Karpas-422 (cell line): ENCODE measurements around the gene SPNS2. TPM values are rescaled to one million over a fixed set of nuclear protein-coding genes. Genes with fewer than 3 reads are reported as not detected.

ENCODE experiments used
- DNase-seq: peaks from one replicate; pipeline ENCODE4 v3.0.0-alpha.2; 2015
- H2AFZ ChIP-seq: fragments of 200-600 bp; sonication (generic); 2 replicates; pipeline ENCODE4 v1.6.1; 2014; ENCODE audit warnings: antibody characterized with exemption, low read length, mixed read lengths
- H3K27ac ChIP-seq: fragments of 200-600 bp; sonication (generic); 2 replicates; pipeline ENCODE4 v1.5.1; 2014; ENCODE audit warnings: mild to moderate bottlenecking, low read length, moderate library complexity
- H3K27me3 ChIP-seq: fragments of 200-600 bp; sonication (generic); 2 replicates; pipeline ENCODE4 v1.6.1; 2014; ENCODE audit warnings: low read length, mixed read lengths
- H3K36me3 ChIP-seq: fragments of 200-600 bp; sonication (generic); 2 replicates; pipeline ENCODE4 v1.6.1; 2014; ENCODE audit warnings: low read length, mixed read lengths; ENCODE audit not compliant: insufficient read depth
- H3K4me1 ChIP-seq: fragments of 200-600 bp; sonication (generic); 2 replicates; pipeline ENCODE4 v1.6.1; 2014; ENCODE audit warnings: mild to moderate bottlenecking, low read length, mixed read lengths
- H3K4me2 ChIP-seq: fragments of 200-600 bp; sonication (generic); 2 replicates; pipeline ENCODE4 v1.6.1; 2014; ENCODE audit warnings: low read length, low read depth, mild to moderate bottlenecking; ENCODE audit not compliant: poor library complexity, severe bottlenecking
- H3K4me3 ChIP-seq: fragments of 200-600 bp; sonication (generic); 2 replicates; pipeline ENCODE4 v1.5.1; 2014; ENCODE audit warnings: mild to moderate bottlenecking, antibody characterized with exemption, low read length, mixed read lengths
- H3K79me2 ChIP-seq: fragments of 200-600 bp; sonication (generic); 2 replicates; pipeline ENCODE4 v1.6.1; 2014; ENCODE audit warnings: mild to moderate bottlenecking, low read length, mixed read lengths
- H3K9ac ChIP-seq: fragments of 200-600 bp; sonication (generic); 2 replicates; pipeline ENCODE4 v1.6.0; 2014; ENCODE audit warnings: low read length
- H3K9me2 ChIP-seq: fragments of 200-600 bp; sonication (generic), shearing (Covaris generic); replicated peaks from 2 replicates; pipeline ENCODE4 v1.6.0; 2014; ENCODE audit warnings: mild to moderate bottlenecking, low read length, moderate library complexity; ENCODE audit not compliant: insufficient read depth
- H3K9me3 ChIP-seq: fragments of 300-700, 200-600 bp; sonication (generic); 2 replicates; pipeline ENCODE4 v1.6.1; 2014; ENCODE audit warnings: low read length, mixed read lengths
- H4K20me1 ChIP-seq: fragments of 200-600 bp; sonication (generic); 2 replicates; pipeline ENCODE4 v1.6.1; 2014; ENCODE audit warnings: mild to moderate bottlenecking, antibody characterized with exemption, low read length, low read depth; ENCODE audit not compliant: insufficient read depth
- total RNA-seq: library from RNA; depleted of rRNA; stranded (reverse); fragments of >200 nt; shearing (Covaris generic); gene quantifications from 2 replicates; pipeline ENCODE4 v1.2.3, GENCODE V29; 2014; ENCODE audit warnings: low replicate concordance

SPNS2 gene
- total RNA-seq, 1 experiment from 2014 or later = not detected

DNA sequence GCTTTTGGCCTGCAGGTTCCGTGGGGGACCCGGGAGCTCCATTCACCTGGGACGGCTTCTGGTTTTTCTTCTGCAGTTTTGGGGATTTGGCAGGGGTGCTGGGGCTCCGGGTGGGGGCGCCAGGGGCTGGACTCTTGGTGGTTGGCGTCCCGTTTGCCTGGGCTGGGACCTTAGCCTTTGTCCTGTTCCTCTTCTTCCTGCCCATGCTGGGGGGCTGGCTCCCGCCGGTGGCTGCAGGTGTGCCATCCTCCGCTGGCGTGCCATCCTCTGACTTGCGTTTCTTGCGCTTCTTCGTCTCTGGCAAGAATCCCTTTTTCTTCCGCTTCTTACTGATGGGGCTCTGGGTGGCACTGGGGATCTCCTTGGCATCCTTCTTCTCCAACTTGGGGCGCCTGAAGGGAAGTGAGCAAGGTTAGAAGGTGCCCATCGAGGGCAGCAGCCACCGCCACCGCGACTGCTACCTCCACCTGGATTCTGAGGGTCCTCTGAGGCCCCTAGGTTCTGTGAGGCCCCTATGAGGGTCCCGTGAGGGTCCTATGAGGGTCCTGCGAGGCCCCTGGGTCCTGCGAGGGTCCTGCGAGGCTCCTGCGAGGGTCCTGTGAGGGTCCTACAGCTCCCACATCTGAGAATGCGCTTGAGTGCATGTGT lies 41.0 kb downstream of the SPNS2 start:
- Histone ChIP-seq H4K20me1 (peaks cover 26% of the 10 kb centered on the region; the same call in 1 of the 2 replicates), H3K4me2 (no peak overlapping the region), H3K27ac (no peak overlapping the region), H3K36me3 (peaks cover 12% of the 10 kb centered on the region; the same call in 1 of the 2 replicates), H3K79me2 (no peaks in the 10 kb centered on the region), H3K9me2 (no peaks in the 10 kb centered on the region), H3K4me1 (no peaks in the 10 kb centered on the region), H3K4me3 (no peak overlapping the region), H2AFZ (no peak overlapping the region), H3K9me3 (no peaks in the 10 kb centered on the region), H3K9ac (no peak overlapping the region), H3K27me3 (no peaks in the 10 kb centered on the region)
- DNase-seq = no peak

DNA sequence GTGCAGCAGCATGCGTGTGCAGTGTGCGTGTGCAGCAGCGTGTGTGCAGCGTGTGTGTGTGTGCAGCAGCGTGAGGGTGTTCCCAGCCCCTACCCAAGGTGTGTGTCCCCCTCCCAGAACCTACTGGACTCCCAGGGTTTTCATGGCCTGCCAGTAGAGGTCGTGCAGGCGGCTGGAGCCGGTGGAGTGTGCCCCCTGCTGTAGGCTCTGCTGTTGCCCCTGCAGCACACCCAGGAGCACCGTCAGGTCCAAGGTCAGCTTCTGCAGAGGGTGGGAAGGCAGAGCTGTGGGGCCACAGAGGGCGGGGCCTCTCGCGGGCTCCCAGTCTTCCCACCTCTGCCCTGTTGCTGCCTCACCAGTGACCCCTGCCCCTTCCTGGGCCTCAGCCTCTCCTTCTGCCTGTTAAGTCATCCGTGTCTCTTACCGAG lies 41.6 kb downstream of the SPNS2 start:
- Histone ChIP-seq H3K9me2 (no peaks in the 10 kb centered on the region), H3K27ac (no peak overlapping the region), H3K9me3 (no peaks in the 10 kb centered on the region), H3K4me3 (no peak overlapping the region), H3K79me2 (no peaks in the 10 kb centered on the region), H3K36me3 (peaks cover 12% of the 10 kb centered on the region; the same call in 1 of the 2 replicates), H3K4me1 (no peaks in the 10 kb centered on the region), H3K9ac (no peak overlapping the region), H3K4me2 (no peak overlapping the region), H3K27me3 (no peaks in the 10 kb centered on the region), H4K20me1 (peaks cover 26% of the 10 kb centered on the region; the same call in 1 of the 2 replicates), H2AFZ (no peak overlapping the region)
- peak; percentile 63 for DNase-seq

DNA sequence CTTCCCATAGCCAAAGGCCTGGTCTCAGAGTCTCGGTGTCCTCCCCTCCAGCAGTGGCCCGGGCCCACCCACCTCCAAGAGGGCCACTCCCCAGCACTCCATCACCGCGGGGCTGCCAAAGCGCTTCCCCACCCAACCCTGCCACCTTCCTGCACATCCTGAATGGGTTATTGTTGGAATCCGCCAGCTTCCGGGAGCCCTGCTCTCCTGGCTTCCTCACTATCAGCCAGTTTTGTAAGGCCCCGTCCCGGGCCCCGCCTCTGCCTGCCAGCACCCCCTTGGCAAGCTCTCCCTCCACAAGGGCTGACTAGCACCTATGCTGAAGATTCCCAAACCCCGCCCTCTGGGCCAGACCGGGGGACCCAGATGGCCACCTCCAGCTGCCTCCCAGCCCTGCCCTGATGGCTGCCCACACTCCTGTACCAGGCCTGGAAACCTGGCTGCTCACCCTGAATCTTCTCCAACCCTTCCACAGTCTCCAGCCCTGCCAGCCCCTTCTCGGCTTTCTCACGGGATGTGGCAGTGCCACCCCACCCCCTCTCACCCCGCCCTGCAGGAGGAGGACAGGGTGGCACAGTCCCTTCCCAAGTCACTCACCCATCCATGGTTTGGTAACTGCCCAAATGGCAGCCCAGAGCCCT lies 42.1 kb downstream of the SPNS2 start:
- H3K36me3 ChIP-seq = peaks cover 12% of the 10 kb centered on the region
- H3K79me2 ChIP-seq = no peaks in the 10 kb centered on the region
- peaks cover 26% of the 10 kb centered on the region; the same call in 1 of the 2 replicates for H4K20me1 ChIP-seq
- H2AFZ ChIP-seq = no peak overlapping the region
- no peak overlapping the region for H3K9ac ChIP-seq
- no peak overlapping the region for H3K4me2 ChIP-seq
- H3K27ac ChIP-seq = no peak overlapping the region
- no peaks in the 10 kb centered on the region for H3K9me3 ChIP-seq
- H3K4me1 ChIP-seq = no peaks in the 10 kb centered on the region
- no peaks in the 10 kb centered on the region for H3K27me3 ChIP-seq
- H3K4me3 ChIP-seq = no peak overlapping the region
- DNase-seq = no peak
- no peaks in the 10 kb centered on the region for H3K9me2 ChIP-seq

DNA sequence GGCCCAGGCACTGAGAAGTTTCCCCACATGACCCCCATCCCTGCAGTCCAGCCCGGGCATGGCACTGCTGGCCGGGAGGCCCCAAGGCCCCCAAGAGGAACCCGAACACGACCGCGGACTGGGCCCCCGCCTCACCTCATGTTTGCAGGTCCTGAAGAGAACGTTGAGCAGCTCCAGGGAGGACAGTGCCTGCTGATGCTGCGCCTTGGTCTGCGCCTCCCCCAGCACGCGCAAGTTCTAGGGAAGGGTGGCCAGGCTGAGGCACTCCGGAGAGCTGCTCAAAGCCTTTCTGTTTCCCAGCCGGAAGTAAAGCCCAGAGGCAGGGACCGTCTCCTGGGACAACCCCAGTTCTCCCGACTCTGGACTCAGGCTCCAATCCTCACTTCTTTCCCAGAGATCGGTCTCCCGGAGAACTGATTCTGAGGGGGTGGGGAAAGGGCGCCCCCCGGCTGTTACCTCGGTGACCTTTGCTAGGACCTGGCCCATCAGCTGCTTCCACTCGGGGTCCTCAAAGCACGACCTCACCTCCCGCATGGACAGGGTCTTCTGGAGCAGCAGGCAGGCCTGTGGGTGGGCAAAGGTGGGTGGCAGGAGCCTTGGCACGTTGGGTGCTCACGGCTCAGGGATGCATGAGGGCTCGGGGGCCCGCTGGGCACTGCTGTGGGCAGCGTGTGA lies 42.8 kb downstream of the SPNS2 start:
- Histone ChIP-seq H3K9ac (no peak overlapping the region), H3K4me3 (no peak overlapping the region), H3K4me1 (no peaks in the 10 kb centered on the region), H3K9me2 (no peaks in the 10 kb centered on the region), H3K4me2 (no peak overlapping the region), H2AFZ (no peak overlapping the region), H3K27me3 (no peaks in the 10 kb centered on the region), H3K79me2 (no peaks in the 10 kb centered on the region), H4K20me1 (peaks cover 28% of the 10 kb centered on the region; the same call in 1 of the 2 replicates), H3K36me3 (peaks cover 12% of the 10 kb centered on the region), H3K27ac (no peak overlapping the region), H3K9me3 (no peaks in the 10 kb centered on the region)
- no peak for DNase-seq

DNA sequence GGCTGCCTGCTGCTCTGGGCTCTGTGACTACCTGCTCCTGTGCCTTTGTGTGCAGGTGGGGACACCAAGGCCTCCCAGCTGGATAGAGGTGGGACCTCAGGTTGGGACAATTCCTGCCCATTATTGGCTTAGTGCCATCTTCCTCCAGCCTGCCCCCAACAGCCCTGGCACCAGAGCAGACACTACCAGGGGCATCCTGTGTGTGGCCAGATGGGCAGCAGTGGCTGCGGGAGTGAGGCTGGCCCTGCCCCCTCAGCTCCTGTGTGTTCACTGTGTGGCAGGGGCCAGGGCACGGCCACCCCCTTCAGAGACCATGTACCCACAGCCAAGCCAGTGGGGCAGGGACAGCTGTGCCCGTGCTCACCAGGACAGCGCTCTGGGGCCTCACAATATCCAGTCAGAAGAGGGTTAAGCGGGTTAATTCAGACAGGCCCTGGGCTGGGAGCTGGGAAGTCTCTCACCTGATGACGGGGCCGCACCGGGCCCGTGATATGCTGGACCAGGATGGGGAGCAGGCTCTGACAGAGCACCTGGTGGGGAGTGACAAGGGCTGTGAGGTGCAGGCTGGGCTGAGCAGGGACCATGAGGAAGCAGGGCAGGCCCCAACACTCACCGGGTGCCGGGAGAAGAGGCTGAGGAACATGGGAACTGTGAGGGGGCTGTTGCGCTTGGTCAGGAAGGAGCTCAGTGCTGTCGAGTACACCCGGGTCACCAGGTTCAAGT lies 43.5 kb downstream of the SPNS2 start:
- no peak for DNase-seq
- no peak overlapping the region for H3K9ac ChIP-seq
- H3K79me2 ChIP-seq = no peaks in the 10 kb centered on the region
- no peaks in the 10 kb centered on the region for H3K27me3 ChIP-seq
- peaks cover 25% of the 10 kb centered on the region; the same call in 1 of the 2 replicates for H4K20me1 ChIP-seq
- no peak overlapping the region for H3K4me3 ChIP-seq
- H3K27ac ChIP-seq = no peak overlapping the region
- H3K9me3 ChIP-seq = no peaks in the 10 kb centered on the region
- H3K36me3 ChIP-seq = peaks cover 13% of the 10 kb centered on the region
- no peaks in the 10 kb centered on the region for H3K9me2 ChIP-seq
- H3K4me1 ChIP-seq = no peaks in the 10 kb centered on the region
- no peak overlapping the region for H2AFZ ChIP-seq
- H3K4me2 ChIP-seq = no peak overlapping the region

DNA sequence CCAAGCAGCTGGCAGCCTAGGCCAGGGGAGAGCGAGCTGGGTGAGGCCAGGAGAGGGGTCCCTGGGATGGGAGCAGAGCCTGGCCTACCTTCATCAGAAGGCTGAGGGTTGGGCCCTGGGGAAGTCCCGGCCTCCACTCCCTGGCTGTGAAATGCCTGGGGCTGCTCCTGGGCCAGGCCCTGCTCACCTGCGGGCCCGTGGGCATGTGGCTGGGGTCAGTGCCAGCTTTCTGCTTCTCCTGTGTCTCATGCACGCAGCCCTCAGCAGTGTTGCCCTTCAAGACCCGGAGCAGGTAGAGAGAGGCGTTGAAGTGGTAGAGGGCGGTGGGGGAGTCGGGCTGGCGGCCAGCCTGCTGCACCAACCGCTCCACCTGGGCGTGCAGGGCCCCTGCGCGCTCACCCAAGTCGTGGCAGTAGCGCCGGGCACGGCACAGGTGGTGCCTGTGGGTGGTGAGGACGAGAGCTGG lies 44.1 kb downstream of the SPNS2 start:
- H3K9me3 ChIP-seq = no peaks in the 10 kb centered on the region
- H2AFZ ChIP-seq = no peak overlapping the region
- DNase-seq = no peak
- no peak overlapping the region for H3K27ac ChIP-seq
- no peaks in the 10 kb centered on the region for H3K79me2 ChIP-seq
- H3K4me1 ChIP-seq = no peaks in the 10 kb centered on the region
- H3K9me2 ChIP-seq = no peaks in the 10 kb centered on the region
- H3K4me3 ChIP-seq = no peak overlapping the region
- H3K9ac ChIP-seq = no peak overlapping the region
- no peak overlapping the region for H3K4me2 ChIP-seq
- H3K36me3 ChIP-seq = peaks cover 15% of the 10 kb centered on the region
- 0 out of 2 replicates have a peak, but pooled peaks cover 20% of the 10 kb centered on the region for H4K20me1 ChIP-seq
- H3K27me3 ChIP-seq = no peaks in the 10 kb centered on the region

DNA sequence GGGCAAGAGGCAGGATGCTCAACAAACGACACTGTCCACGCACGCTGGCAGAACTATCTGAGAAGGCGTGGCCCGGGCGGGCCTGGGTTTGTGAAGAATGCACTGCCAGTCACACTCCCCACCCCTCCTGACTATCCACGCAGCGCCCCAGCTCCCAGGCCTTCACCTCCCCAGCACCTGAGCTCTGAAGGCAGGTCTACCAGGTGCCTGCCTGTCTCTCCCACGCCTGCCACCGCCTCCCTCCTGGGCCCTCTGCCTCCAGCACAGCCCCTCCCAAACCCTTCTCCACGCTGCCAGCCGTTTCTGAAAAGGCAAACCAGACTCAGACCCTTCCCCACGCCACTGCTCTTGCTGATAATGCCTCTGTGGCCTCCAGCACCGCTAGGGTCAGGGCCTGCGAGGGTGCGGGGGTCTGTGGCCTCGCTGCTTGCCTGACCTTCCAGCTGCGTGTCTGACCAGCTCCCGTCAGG lies 44.9 kb downstream of the SPNS2 start:
- Histone ChIP-seq H3K4me3 (no peak overlapping the region), H3K27ac (no peak overlapping the region), H3K79me2 (no peaks in the 10 kb centered on the region), H3K4me1 (no peaks in the 10 kb centered on the region), H3K9ac (no peak overlapping the region), H3K4me2 (no peak overlapping the region), H2AFZ (no peak overlapping the region), H3K27me3 (no peaks in the 10 kb centered on the region), H3K36me3 (peaks cover 14% of the 10 kb centered on the region), H3K9me3 (no peaks in the 10 kb centered on the region), H3K9me2 (no peaks in the 10 kb centered on the region), H4K20me1 (0 out of 2 replicates have a peak, but pooled peaks cover 19% of the 10 kb centered on the region)
- no peak for DNase-seq
